Measurements from ENCODE around the gene NCOA7.

GRCh38 chr6:125886914-125887313, 96.2 kb downstream of the NCOA7 start:
- TF ChIP-seq CTCF (IDR thresholded peaks at IDR 0.05) = no peak
- TF ChIP-seq POLR2A (IDR thresholded peaks at IDR 0.05) = no peak
- TF ChIP-seq POLR2AphosphoS5 (IDR thresholded peaks at IDR 0.05) = no peak
